ENCODE measurements around the gene TC2N.
"Not testable (repeated sequence)": the region's sequence is repeated elsewhere in the genome, so short reads cannot be mapped to it uniquely, and the experiment has no call there.

The TC2N gene

DNA sequence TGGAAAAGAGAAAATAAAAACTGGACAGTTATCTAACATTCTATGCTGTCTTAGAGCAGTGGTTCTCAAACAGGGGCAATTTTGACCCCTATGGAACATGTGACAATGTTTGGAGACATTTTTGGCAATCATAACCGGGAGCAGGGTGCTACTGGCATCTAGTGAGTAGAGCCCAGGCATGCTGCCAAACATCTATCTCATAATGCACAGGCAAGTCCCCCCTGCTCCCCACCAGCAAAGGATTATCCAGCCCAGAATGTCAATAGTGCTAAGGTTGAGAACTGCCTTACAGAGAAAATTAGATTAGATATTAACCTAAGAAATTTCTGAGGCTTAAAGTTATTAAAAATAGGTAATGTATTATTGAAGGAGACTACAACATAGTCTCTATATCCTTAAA lies 112.5 kb downstream of the TC2N start:
- DNase-seq (ENCODE audit: low read depth, low spot score) = no peak

DNA sequence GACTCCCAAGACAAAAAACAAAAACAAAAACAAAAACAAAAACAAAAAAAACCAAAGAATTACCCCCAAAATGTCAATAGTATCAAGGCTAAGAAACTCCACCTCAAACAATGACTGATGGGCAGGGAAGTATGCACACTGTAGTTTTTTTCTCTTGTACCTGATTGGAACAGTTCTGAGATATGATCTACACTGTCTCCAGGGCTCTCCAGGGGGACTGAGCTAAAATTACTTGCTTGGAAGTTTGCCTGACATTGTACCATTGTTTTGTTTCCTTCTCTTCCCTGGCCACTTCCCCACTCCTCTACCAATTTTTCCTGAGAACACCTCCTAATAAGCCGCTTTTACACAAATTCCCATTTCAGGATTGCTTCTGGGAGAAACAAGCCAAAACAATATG lies 113.2 kb downstream of the TC2N start:
- no peak for DNase-seq (ENCODE audit: low read depth, low spot score)

DNA sequence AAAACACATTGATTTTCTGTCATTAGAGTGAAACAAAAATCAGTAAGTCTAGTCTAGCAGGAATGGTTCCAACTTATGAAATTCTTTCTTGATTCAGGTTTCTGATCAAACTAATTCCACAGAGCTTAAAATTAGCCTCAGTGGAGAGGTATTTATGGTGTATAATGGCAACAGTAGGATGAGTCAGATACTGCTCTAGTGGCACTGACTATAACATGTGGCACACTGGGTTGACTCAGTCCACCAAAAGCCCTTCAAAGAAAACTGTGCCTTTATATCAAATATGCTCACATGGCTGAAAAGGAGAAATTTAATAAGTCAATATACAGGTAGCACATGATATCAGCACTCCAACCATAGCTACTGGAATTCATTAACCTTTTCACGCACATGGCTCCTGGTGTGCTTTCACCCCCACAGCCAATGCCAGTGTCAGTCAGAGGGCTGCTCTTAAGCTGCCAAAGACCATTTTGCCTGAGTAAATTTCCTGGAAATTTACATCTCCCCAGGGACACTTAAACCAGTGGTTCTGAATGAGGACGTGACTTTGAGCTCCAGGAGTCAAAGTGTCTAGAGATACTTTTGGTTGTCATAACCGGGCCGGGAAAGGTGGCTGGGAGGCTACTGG lies 113.7 kb downstream of the TC2N start:
- no peak for DNase-seq (ENCODE audit: low read depth, low spot score)

DNA sequence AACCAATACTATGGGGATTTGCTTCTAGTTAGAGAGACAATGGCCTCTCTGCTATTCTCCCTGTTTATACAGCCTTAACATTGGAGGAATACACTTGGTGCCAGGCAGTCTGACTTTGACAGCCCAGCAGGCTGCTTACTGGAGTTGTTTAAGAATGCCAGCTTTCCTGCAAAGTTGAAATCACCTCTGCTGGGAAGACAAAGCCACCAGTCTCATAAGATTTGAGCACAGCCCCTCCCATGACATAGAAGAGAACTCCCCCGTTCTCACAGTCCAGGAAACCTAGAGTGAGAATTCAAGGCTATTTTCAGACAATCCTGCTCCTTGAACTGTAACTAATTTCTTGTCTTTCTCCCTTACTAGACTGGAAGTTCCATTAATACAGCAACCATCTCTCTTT lies 114.4 kb downstream of the TC2N start:
- DNase-seq (ENCODE audit: low read depth, low spot score) = no peak

DNA sequence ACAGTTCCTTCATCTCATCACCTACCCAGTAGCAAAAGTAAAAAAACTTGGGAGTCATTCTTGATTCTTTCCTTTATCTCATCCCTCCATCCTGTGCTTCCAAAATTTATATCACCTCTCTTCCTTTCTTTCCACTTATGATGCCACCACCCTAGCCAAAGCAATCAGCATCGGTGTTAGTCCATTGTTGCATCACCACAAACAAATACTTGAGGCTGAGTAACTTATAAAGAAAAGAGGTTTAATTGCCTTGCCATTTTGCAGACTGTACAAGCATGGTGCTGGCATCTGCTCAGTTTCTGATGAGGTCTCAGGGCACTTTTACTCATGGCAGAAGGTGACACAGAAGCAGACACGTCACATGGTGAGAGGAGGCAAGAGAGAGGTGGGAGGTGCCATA lies 115.6 kb downstream of the TC2N start:
- no peak for DNase-seq (ENCODE audit: low read depth, low spot score)

DNA sequence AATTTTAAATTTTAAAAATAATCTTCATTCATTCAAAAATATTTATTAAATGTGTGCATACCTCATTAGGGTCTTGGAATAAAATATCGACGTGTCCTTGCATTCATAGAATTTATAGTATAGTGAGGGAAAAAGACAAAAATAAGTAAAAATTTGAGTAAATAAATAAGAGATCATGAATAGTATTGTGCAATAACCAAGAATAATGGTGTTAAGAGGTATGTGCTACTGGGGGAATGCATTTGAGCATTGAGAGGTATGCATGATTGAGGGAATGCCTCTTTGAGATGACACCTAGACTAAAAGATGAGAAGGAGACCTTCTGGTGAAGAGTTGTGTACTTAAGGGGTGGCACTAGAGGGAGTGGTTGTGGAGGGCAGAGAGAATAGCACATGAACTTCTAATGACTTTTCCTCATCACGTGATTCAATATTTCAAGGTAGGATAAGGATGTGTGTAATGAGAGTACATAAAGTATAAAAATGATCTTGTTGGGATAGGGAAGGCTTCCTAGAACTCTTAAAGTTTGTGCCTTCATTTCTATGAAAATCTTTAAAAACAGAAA lies 116.6 kb downstream of the TC2N start:
- DNase-seq (ENCODE audit: low read depth, low spot score) = no peak

GRCh38 chr14:91749868-91750267 lies 117.5 kb downstream of the TC2N start:
- DNase-seq (ENCODE audit: low read depth, low spot score) = no peak

- DNase-seq (ENCODE audit: low read depth, low spot score) = no peak
Measured at GRCh38 chr14:91748049-91748448, 119.3 kb downstream of the TC2N start.

GRCh38 chr14:91745344-91745743 lies 122.0 kb downstream of the TC2N start:
- no peak for DNase-seq (ENCODE audit: low read depth, low spot score)

GRCh38 chr14:91744068-91744480 lies 123.3 kb downstream of the TC2N start:
- no peak for DNase-seq (ENCODE audit: low read depth, low spot score)

- DNase-seq (ENCODE audit: low read depth, low spot score) = no peak
Measured at GRCh38 chr14:91743305-91743653, 124.1 kb downstream of the TC2N start.

- DNase-seq (ENCODE audit: low read depth, low spot score) = no peak
Measured at GRCh38 chr14:91742621-91743304, 124.6 kb downstream of the TC2N start.

- DNase-seq (ENCODE audit: low read depth, low spot score) = not testable (repeated sequence)
Measured at GRCh38 chr14:91739867-91740266, 127.5 kb downstream of the TC2N start.

DNA sequence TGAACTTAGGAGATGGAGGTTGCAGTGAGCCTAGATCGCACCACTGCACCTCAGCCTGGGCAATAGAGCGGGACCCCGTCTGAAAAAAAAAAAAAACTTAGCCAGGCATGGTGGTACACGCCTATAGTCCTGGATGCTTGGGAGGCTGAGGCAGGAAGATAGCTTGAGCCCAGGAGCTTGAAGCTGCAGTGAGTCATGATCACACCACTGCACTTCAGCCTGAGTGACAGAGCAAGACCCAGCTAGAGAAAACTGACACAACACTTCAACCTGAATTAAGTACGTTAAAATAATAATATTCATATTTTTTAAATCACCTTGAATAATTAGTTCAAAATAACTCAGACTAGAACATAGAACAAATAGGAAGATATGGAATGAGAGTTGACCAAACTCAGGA lies 129.7 kb downstream of the TC2N start:
- no peak for DNase-seq (ENCODE audit: low read depth, low spot score)

DNA sequence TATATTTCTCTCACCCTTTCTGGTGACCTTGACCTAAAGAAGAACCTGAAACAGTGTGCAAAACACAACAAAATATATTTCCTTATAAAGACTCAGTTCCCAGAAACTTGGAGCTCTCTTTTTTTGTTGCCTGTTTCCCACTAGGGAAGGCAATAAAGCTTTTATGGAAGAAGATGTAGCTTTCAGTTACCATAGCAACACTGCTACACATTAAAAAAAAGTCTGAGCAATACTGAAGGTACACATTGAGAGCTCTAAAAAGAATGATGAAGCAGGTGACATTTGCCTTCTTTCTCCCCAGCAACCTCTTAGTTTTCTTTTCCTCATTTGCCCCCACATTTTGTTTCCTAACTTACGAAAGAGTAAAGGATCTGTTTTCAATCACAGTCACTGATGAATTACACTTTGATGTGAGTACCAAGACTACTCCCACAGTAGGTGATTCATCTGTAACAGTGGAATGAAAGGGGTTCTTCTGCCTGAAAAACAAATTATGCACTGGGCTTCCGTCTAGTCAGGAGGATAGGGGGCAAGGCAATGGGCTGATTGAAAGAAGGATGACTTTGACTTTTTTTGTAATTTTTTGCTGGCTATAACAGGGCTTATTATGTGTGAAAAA lies 134.4 kb downstream of the TC2N start:
- no peak for DNase-seq (ENCODE audit: low read depth, low spot score)

DNA sequence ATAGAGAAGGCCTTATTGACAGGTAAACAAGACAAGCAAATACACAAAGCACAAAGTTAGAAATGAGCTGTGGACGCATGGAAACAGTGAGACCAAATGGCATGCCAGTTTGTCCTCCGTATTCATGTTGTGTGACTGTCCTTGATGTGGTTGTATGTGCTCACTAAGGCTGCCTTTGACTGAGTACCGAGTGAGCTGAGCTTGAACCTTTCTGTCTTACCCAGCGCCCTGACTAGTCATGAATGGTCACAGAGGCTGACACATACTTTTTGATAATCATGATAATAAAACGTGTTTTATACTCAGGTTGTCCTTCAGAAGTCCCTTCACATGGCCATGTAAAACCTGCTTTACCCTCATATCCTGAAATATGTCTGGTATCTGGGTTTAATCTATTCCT lies 134.9 kb downstream of the TC2N start:
- DNase-seq (ENCODE audit: low read depth, low spot score) = no peak

- DNase-seq (ENCODE audit: low read depth, low spot score) = no peak
Measured at GRCh38 chr14:91731986-91732385, 135.3 kb downstream of the TC2N start, which contains the start of gene CATSPERB. TSS of gene CATSPERB (minus strand) at chr14:91732086. CDS start at chr14:91729479, 2,607 bp downstream.

DNA sequence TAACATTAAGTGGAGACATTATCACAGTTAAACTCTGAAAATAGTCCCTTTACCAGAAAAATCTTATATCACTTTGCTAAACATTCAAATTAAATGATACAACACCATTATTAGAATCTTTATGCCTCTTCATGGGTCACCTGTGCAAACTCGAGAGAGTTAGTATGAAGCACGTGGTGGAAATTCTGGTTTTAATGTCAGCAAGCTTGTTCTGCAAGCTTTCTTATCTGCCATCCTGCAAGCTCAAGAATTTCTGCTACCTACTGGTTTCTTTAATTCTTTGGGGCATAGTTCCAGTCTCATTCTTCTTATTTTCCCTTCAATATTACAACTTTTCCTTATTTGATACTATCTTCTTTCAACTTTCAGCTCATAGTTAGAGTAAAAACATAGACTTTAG lies 136.3 kb downstream of the TC2N start:
- DNase-seq (ENCODE audit: low read depth, low spot score) = no peak

- DNase-seq (ENCODE audit: low read depth, low spot score) = no peak
Measured at GRCh38 chr14:91729756-91730155, 137.6 kb downstream of the TC2N start.
